GM23338 (cell line): ENCODE data around the gene LITAF. TPM values are rescaled to one million over a fixed set of nuclear protein-coding genes. Genes with fewer than 3 reads are reported as not detected.

ENCODE experiments used
- ATAC-seq: fragments of 200-7000 bp; cut with Tn5 transposase; 3 replicates; pipeline ENCODE4 v1.9.1; 2020
- DNase-seq: peaks from one replicate; pipeline ENCODE4 v3.0.0-alpha.2; 2015; ENCODE audit warnings: low spot score
- H2AFZ ChIP-seq: fragments of 200-600 bp; sonication (generic); 2 replicates; pipeline ENCODE4 v1.8.0; 2016; ENCODE audit warnings: antibody characterized with exemption, mild to moderate bottlenecking, moderate library complexity
- H3F3A ChIP-seq: fragments of 200-600 bp; sonication (generic); replicated peaks from 2 replicates; pipeline ENCODE4 v1.8.0; 2017; ENCODE audit warnings: antibody characterized with exemption, mixed run types, low read depth
- H3K27ac ChIP-seq: fragments of 200-600 bp; sonication (generic); 2 replicates; pipeline ENCODE4 v1.6.1; 2016; ENCODE audit warnings: low read depth
- H3K27me3 ChIP-seq: fragments of 200-600 bp; sonication (generic); 2 replicates; pipeline ENCODE4 v1.8.0; 2016; ENCODE audit warnings: mild to moderate bottlenecking, mixed run types, moderate library complexity; ENCODE audit not compliant: insufficient read depth
- H3K36me3 ChIP-seq: fragments of 200-600 bp; sonication (generic); 2 replicates; pipeline ENCODE4 v1.8.0; 2016; ENCODE audit warnings: mild to moderate bottlenecking; ENCODE audit not compliant: insufficient read depth
- H3K4me1 ChIP-seq: fragments of 200-600 bp; sonication (generic); 2 replicates; pipeline ENCODE4 v1.8.0; 2016; ENCODE audit warnings: mild to moderate bottlenecking, moderate library complexity; ENCODE audit not compliant: insufficient read depth
- H3K4me2 ChIP-seq: fragments of 200-600 bp; sonication (generic); 2 replicates; pipeline ENCODE4 v1.7.1; 2017; ENCODE audit warnings: mixed run types
- H3K4me3 ChIP-seq: fragments of 200-600 bp; sonication (generic); 2 replicates; pipeline ENCODE4 v1.6.1; 2016; ENCODE audit warnings: mixed run types
- H3K79me2 ChIP-seq: fragments of 200-600 bp; sonication (generic); replicated peaks from 2 replicates; pipeline ENCODE4 v1.8.0; 2017; ENCODE audit warnings: mild to moderate bottlenecking; ENCODE audit not compliant: insufficient read depth
- H3K9me2 ChIP-seq: fragments of 200-600 bp; sonication (generic); 2 replicates; pipeline ENCODE4 v1.8.0; 2017; ENCODE audit not compliant: insufficient read depth
- H4K20me1 ChIP-seq: fragments of 200-600 bp; sonication (generic); replicated peaks from 2 replicates; pipeline ENCODE4 v1.8.0; 2017; ENCODE audit warnings: mild to moderate bottlenecking; ENCODE audit not compliant: insufficient read depth
- H3K27ac Mint-ChIP-seq: 2 replicates; pipeline ENCODE4 v1.8.0; 2020; ENCODE audit warnings: inconsistent platforms, mild to moderate bottlenecking, moderate library complexity, mixed read lengths
- H3K27me3 Mint-ChIP-seq: 3 replicates; pipeline ENCODE4 v1.8.0; 2022; ENCODE audit warnings: low read depth, mild to moderate bottlenecking, moderate library complexity, mixed read lengths, inconsistent platforms; ENCODE audit not compliant: insufficient read depth, poor library complexity
- H3K36me3 Mint-ChIP-seq: 3 replicates; pipeline ENCODE4 v1.8.0; 2021; ENCODE audit warnings: low read depth, mild to moderate bottlenecking, inconsistent platforms, moderate library complexity, mixed read lengths
- H3K4me1 Mint-ChIP-seq: 3 replicates; pipeline ENCODE4 v1.8.0; 2020; ENCODE audit warnings: mild to moderate bottlenecking, inconsistent platforms, mixed read lengths
- H3K4me3 Mint-ChIP-seq: 3 replicates; pipeline ENCODE4 v1.8.0; 2021; ENCODE audit warnings: moderate library complexity, mild to moderate bottlenecking, inconsistent platforms, mixed read lengths
- H3K9me3 Mint-ChIP-seq: 3 replicates; pipeline ENCODE4 v1.8.0; 2020; ENCODE audit warnings: moderate library complexity, mild to moderate bottlenecking, inconsistent platforms, mixed read lengths
- CREB1 ChIP-seq: fragments of 250-450 bp; sonication (Bioruptor Pico); IDR thresholded peaks from 2 replicates; pipeline ENCODE4 v1.5.0; 2020; ENCODE audit warnings: low read depth, mild to moderate bottlenecking, moderate library complexity
- JUNB ChIP-seq: IDR thresholded peaks from one replicate; pipeline ENCODE4 v1.6.1; 2016; ENCODE audit warnings: antibody characterized with exemption; ENCODE audit not compliant: unreplicated experiment
- NANOG ChIP-seq: IDR thresholded peaks from 2 replicates; pipeline ENCODE4 v1.6.1; 2016; ENCODE audit warnings: antibody characterized with exemption, borderline replicate concordance
- POLR2AphosphoS5 ChIP-seq: IDR thresholded peaks from 2 replicates; pipeline ENCODE4 v1.6.1; 2016; ENCODE audit warnings: antibody characterized with exemption, low read depth
- STAT1 ChIP-seq: IDR thresholded peaks from one replicate; pipeline ENCODE4 v1.6.1; 2016; ENCODE audit warnings: antibody characterized with exemption; ENCODE audit not compliant: unreplicated experiment
- ZNF462 ChIP-seq: fragments of 250-450 bp; sonication (Bioruptor Pico); IDR thresholded peaks from 2 replicates; pipeline ENCODE4 v1.5.0; 2020; ENCODE audit warnings: mild to moderate bottlenecking, moderate library complexity
- polyA plus RNA-seq: library from polyadenylated mRNA; unstranded; fragments of >200 nt; fragmentation: Nextera tagmentation; extraction: Ambion mirVana; gene quantifications from 2 replicates; pipeline ENCODE4 v1.2.1, GENCODE V29; 2016
- total RNA-seq: library from RNA; depleted of rRNA; stranded (reverse); fragments of >200 nt; shearing (Covaris generic); gene quantifications from 2 replicates; pipeline ENCODE4 v1.2.3, GENCODE V29; 2014
- TF ChIP-seq, protein P1 (sequence below): IDR thresholded peaks from one replicate; pipeline ENCODE4 v1.6.1; 2018; ENCODE audit warnings: antibody characterized with exemption; ENCODE audit not compliant: unreplicated experiment
- TF ChIP-seq, protein P2 (sequence below): IDR thresholded peaks from 2 replicates; pipeline ENCODE4 v1.6.1; 2016; ENCODE audit warnings: antibody characterized with exemption
- TF ChIP-seq, protein P3 (sequence below), 2 experiments: fragments of 200-600 bp in 1 of 2; sonication (generic) in 1 of 2; conservative IDR thresholded peaks; 2 replicates each; pipeline versions ENCODE4 v1.5.1 to v1.6.1; 2016 to 2017; ENCODE audit warnings: antibody characterized with exemption in 2 of 2, low read depth in 2 of 2, mild to moderate bottlenecking in 2 of 2, moderate library complexity in 1 of 2

The LITAF gene
- total and polyA plus RNA-seq, 2 experiments from 2014 or later, result 131 to 158 TPM

DNA sequence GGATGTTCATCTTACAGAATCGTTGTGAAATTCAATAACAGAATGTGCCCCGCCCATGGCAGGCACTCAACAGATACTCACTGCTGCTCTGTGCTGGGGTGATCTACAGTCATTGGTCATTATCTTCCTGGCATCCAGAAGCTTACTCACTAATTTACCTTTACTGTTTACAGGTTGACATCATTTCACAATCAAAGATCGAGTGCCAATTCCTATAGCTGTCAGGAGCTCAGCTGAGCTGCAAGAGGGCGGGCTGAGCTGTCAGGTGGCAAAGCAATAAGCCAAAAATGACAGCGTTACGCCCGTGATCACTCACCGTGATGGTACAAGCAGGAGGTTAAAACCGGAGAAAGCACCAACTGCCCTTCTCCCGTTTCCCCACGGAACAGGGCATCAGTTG lies 51.2 kb downstream of the LITAF start:
- H3K4me1 ChIP-seq, result no peaks in the 10 kb centered on the region; the same call in 1 of the 2 replicates
- DNase-seq (no peak), ATAC-seq (no peak)
- Mint-ChIP-seq H3K9me3 (peaks cover 3% of the 10 kb centered on the region; the same call in 2 of the 3 replicates), H3K27ac (no peak overlapping the region), H3K36me3 (no peaks in the 10 kb centered on the region), H3K4me3 (no peak overlapping the region), H3K4me1 (peaks cover 5% of the 10 kb centered on the region; the same call in 1 of the 3 replicates), H3K27me3 (peaks cover 16% of the 10 kb centered on the region)
- no peak overlapping the region for H3K4me3 ChIP-seq
- H2AFZ ChIP-seq, result no peak overlapping the region
- TF ChIP-seq CREB1 (CRISPR knock-in tag) (no peak), JUNB (no peak)
- no peaks in the 10 kb centered on the region for H4K20me1 ChIP-seq
- no peaks in the 10 kb centered on the region for H3K79me2 ChIP-seq
- H3K27me3 ChIP-seq, result no peaks in the 10 kb centered on the region
- H3K36me3 ChIP-seq, result no peaks in the 10 kb centered on the region
- no peaks in the 10 kb centered on the region for H3K9me2 ChIP-seq
- H3K4me2 ChIP-seq, result no peak overlapping the region
- H3K27ac ChIP-seq, result no peak overlapping the region
- H3F3A ChIP-seq, result no peaks in the 10 kb centered on the region

DNA sequence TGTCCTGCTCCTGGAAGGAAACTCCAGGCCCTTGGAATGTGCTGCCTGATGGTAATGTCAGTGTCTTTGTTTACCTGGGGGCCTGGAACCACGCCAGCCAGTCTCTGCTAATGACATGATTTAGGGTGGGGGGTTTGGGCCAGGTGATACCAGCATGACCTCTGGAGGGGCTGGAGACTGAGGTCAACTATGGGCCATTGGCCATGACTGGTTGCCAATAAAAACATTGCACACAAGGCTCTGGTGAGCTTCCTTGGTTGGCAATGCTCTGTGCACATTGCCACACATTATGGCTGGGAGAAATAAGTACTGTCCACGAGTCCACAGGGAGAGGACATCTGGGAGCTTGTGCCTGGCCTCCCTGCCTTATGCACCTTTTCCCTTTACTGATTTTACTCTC lies 52.5 kb downstream of the LITAF start:
- no peak overlapping the region for H3K27ac ChIP-seq
- no peak overlapping the region for H3K4me2 ChIP-seq
- H3K4me1 Mint-ChIP-seq, result 0 out of 3 replicates have a peak, but pooled peaks cover 3% of the 10 kb centered on the region
- H3K4me3 ChIP-seq, result no peak overlapping the region
- ATAC-seq (no peak), DNase-seq (no peak)
- no peak overlapping the region for H3K4me3 Mint-ChIP-seq
- peaks cover 3% of the 10 kb centered on the region; the same call in 2 of the 3 replicates for H3K9me3 Mint-ChIP-seq
- no peak overlapping the region for H3K27ac Mint-ChIP-seq
- H3F3A ChIP-seq, result no peaks in the 10 kb centered on the region
- no peaks in the 10 kb centered on the region for H3K9me2 ChIP-seq
- H2AFZ ChIP-seq, result no peak overlapping the region
- no peaks in the 10 kb centered on the region for H3K36me3 Mint-ChIP-seq
- no peaks in the 10 kb centered on the region for H3K36me3 ChIP-seq
- H3K27me3 Mint-ChIP-seq, result peaks cover 13% of the 10 kb centered on the region
- H3K79me2 ChIP-seq, result no peaks in the 10 kb centered on the region
- no peaks in the 10 kb centered on the region; the same call in 1 of the 2 replicates for H3K4me1 ChIP-seq
- no peaks in the 10 kb centered on the region for H3K27me3 ChIP-seq
- no peaks in the 10 kb centered on the region for H4K20me1 ChIP-seq
- no peak for TF ChIP-seq POLR2AphosphoS5
- TF ChIP-seq, protein P1, sequence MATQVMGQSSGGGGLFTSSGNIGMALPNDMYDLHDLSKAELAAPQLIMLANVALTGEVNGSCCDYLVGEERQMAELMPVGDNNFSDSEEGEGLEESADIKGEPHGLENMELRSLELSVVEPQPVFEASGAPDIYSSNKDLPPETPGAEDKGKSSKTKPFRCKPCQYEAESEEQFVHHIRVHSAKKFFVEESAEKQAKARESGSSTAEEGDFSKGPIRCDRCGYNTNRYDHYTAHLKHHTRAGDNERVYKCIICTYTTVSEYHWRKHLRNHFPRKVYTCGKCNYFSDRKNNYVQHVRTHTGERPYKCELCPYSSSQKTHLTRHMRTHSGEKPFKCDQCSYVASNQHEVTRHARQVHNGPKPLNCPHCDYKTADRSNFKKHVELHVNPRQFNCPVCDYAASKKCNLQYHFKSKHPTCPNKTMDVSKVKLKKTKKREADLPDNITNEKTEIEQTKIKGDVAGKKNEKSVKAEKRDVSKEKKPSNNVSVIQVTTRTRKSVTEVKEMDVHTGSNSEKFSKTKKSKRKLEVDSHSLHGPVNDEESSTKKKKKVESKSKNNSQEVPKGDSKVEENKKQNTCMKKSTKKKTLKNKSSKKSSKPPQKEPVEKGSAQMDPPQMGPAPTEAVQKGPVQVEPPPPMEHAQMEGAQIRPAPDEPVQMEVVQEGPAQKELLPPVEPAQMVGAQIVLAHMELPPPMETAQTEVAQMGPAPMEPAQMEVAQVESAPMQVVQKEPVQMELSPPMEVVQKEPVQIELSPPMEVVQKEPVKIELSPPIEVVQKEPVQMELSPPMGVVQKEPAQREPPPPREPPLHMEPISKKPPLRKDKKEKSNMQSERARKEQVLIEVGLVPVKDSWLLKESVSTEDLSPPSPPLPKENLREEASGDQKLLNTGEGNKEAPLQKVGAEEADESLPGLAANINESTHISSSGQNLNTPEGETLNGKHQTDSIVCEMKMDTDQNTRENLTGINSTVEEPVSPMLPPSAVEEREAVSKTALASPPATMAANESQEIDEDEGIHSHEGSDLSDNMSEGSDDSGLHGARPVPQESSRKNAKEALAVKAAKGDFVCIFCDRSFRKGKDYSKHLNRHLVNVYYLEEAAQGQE, result no peak
- TF ChIP-seq NANOG, result no peak
- TF ChIP-seq CREB1 (CRISPR knock-in tag), result no peak
- TF ChIP-seq ZNF462 (CRISPR knock-in tag), result no peak
- no peak for TF ChIP-seq JUNB
- TF ChIP-seq, protein P2, sequence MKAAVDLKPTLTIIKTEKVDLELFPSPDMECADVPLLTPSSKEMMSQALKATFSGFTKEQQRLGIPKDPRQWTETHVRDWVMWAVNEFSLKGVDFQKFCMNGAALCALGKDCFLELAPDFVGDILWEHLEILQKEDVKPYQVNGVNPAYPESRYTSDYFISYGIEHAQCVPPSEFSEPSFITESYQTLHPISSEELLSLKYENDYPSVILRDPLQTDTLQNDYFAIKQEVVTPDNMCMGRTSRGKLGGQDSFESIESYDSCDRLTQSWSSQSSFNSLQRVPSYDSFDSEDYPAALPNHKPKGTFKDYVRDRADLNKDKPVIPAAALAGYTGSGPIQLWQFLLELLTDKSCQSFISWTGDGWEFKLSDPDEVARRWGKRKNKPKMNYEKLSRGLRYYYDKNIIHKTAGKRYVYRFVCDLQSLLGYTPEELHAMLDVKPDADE, result no peak
- TF ChIP-seq, protein P3, sequence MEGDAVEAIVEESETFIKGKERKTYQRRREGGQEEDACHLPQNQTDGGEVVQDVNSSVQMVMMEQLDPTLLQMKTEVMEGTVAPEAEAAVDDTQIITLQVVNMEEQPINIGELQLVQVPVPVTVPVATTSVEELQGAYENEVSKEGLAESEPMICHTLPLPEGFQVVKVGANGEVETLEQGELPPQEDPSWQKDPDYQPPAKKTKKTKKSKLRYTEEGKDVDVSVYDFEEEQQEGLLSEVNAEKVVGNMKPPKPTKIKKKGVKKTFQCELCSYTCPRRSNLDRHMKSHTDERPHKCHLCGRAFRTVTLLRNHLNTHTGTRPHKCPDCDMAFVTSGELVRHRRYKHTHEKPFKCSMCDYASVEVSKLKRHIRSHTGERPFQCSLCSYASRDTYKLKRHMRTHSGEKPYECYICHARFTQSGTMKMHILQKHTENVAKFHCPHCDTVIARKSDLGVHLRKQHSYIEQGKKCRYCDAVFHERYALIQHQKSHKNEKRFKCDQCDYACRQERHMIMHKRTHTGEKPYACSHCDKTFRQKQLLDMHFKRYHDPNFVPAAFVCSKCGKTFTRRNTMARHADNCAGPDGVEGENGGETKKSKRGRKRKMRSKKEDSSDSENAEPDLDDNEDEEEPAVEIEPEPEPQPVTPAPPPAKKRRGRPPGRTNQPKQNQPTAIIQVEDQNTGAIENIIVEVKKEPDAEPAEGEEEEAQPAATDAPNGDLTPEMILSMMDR (conservative IDR thresholded peaks at IDR 0.05; ENCODE audit: low read depth in 2 of 2), result no peak
- TF ChIP-seq STAT1, result no peak
